Hepatocyte (in vitro differentiated cells): ENCODE results near the gene GNAO1.

Source experiments
- EZH2 ChIP-seq: fragments of 200-600 bp; sonication (generic); IDR thresholded peaks from 2 replicates; pipeline ENCODE4 v1.6.1; 2016; ENCODE audit warnings: antibody characterized with exemption, mild to moderate bottlenecking, borderline replicate concordance
- TF ChIP-seq, protein P1 (sequence below): fragments of 200-600 bp; sonication (generic); IDR thresholded peaks from 2 replicates; pipeline ENCODE4 v1.5.1; 2016; ENCODE audit warnings: antibody characterized with exemption, mild to moderate bottlenecking; ENCODE audit not compliant: poor library complexity

DNA sequence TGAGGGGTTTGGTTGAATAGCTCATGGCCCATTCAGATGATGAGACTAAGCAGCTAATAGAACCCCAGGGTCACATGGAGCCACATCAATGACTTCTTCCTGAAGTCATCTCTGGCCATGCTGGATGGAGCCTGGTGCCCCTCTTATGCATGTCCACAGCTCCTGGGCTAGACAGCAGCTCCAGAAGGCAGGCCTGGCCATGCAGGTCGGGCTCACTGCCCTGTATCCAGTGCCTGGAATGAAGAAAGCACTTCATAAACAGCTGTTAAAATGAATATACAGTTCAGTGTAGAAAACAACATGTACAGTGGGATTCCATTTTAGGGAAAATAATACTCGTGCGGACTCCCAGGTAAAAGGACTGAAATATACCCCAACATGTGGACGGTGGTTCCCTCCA, 73.9 kb downstream of the GNAO1 start:
- TF ChIP-seq, protein P1, sequence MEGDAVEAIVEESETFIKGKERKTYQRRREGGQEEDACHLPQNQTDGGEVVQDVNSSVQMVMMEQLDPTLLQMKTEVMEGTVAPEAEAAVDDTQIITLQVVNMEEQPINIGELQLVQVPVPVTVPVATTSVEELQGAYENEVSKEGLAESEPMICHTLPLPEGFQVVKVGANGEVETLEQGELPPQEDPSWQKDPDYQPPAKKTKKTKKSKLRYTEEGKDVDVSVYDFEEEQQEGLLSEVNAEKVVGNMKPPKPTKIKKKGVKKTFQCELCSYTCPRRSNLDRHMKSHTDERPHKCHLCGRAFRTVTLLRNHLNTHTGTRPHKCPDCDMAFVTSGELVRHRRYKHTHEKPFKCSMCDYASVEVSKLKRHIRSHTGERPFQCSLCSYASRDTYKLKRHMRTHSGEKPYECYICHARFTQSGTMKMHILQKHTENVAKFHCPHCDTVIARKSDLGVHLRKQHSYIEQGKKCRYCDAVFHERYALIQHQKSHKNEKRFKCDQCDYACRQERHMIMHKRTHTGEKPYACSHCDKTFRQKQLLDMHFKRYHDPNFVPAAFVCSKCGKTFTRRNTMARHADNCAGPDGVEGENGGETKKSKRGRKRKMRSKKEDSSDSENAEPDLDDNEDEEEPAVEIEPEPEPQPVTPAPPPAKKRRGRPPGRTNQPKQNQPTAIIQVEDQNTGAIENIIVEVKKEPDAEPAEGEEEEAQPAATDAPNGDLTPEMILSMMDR = no peak
- TF ChIP-seq EZH2 = no peak
